ENCODE data around the gene GFOD1.

GRCh38 chr6:13373488-13373886 lies 113.9 kb downstream of the GFOD1 start:
- TF ChIP-seq CTCF (IDR thresholded peaks at IDR 0.05) (no peak), JUNB (IDR thresholded peaks at IDR 0.05) (no peak), RNF2 (IDR thresholded peaks at IDR 0.05; ENCODE audit: borderline replicate concordance, low read depth) (no peak), POLR2A (IDR thresholded peaks at IDR 0.05; ENCODE audit: low read length) (no peak)
- TF ChIP-seq, protein P1, sequence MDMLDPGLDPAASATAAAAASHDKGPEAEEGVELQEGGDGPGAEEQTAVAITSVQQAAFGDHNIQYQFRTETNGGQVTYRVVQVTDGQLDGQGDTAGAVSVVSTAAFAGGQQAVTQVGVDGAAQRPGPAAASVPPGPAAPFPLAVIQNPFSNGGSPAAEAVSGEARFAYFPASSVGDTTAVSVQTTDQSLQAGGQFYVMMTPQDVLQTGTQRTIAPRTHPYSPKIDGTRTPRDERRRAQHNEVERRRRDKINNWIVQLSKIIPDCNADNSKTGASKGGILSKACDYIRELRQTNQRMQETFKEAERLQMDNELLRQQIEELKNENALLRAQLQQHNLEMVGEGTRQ (IDR thresholded peaks at IDR 0.05) = no peak

Measured in A549 (cell line).